HCEC 1CT (cell line): ENCODE data around the gene AMMECR1.

ENCODE experiments used
- DNase-seq: peaks from one replicate; pipeline ENCODE4 v3.0.0-alpha.2; 2017

AMMECR1 gene

GRCh38 chrX:110204986-110205385 lies 112.9 kb downstream of the AMMECR1 start:
- DNase-seq, result peak; percentile 82

DNA sequence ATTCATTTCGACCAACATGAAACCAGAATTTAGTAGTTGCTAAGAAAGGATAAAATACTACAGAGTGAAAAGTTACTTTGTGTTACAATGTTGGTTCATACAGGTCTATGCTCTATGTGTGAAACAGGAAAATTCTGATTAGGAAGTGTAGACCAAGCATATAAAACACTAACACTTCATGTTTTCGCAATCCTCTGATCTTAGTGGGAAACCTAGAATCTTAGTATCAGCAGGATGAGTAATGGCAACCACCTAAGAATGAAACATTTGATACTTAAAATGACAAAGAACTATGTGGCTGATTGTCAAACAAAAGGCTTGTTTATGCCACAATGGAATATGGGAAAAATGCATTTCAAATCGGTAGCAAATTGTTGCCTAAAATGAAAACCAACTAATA lies 116.1 kb downstream of the AMMECR1 start:
- peak; percentile 45 for DNase-seq

GRCh38 chrX:110194977-110195376 lies 122.9 kb downstream of the AMMECR1 start:
- no peak for DNase-seq

DNA sequence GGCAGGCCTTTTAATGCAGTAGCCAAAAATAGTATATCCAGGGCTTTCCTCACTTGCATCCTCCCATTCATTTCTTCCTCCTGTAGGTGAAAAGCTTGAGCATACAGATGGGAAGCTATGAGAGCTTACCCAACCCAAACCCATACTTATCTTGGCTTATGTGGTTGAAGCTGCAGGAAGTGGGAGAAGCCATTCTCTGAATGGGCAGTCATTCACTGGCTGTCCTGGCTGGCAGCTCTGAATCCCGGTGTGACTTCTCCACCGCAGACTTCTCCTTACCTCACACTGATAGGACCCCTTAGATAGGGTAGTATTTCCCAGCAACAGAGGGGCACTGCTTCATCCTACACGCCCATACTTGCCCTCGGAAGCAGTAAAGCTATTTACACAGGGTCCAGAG lies 125.4 kb downstream of the AMMECR1 start:
- no peak for DNase-seq

GRCh38 chrX:110188701-110189558 lies 129.0 kb downstream of the AMMECR1 start:
- DNase-seq, result no peak

- DNase-seq, result no peak
These were observed 134.6 kb downstream of the AMMECR1 start for GRCh38 chrX:110183314-110183713.

DNA sequence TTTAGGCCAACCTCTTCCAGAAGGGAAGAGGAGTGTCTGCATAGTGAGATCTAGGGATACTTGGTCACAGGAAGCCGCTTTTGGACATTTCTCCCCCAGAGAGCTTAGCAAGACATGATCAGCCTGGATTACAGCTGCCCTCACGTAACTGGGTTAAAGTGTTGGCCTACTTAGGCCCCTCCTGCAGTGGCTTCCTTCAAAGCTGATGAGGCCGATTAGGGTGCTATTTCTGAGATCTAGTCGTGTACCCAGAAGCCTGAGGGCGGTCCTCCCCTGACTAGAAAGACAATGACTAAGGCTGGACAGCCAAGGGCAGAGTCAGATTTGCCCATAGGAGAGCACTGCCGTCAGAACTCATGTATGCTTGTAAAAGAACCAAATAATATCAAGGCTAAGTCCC lies 135.0 kb downstream of the AMMECR1 start:
- no peak for DNase-seq

- DNase-seq, result no peak
These were observed 135.5 kb downstream of the AMMECR1 start for GRCh38 chrX:110182362-110182761.

DNA sequence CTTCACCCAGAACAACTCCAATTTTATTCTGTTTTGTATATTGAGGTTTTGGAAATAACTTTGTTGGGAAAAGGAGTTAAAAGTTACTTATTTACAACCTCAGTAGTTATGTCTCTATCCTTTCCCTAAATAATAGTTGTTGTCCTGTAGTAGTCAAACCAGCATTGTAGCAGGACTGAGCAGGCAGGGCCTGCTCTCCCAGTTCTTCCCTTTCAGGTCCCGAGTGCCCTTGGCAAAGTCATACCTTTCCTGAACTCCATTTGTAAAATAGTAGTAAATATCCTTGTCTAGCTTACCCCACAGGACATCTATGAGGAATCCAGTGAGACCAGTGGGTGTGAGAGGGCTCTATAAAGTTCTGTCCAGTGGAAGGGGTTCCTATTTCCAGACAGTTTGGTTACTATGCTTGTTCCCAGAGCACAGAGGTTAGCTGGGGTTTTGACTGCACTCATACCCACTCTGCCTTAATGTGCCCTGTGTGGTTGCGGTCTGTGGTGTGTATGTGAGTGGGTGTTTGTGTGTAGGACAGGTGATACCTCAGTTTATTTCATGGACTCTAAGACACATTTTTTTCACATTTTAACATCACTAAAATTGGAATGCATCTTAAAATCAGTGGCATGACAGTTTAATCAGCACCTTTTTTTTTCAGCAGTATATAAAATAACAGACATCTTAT lies 136.3 kb downstream of the AMMECR1 start:
- DNase-seq, result no peak

- DNase-seq, result peak; percentile 37
These were observed 137.0 kb downstream of the AMMECR1 start for GRCh38 chrX:110180928-110181310.

DNA sequence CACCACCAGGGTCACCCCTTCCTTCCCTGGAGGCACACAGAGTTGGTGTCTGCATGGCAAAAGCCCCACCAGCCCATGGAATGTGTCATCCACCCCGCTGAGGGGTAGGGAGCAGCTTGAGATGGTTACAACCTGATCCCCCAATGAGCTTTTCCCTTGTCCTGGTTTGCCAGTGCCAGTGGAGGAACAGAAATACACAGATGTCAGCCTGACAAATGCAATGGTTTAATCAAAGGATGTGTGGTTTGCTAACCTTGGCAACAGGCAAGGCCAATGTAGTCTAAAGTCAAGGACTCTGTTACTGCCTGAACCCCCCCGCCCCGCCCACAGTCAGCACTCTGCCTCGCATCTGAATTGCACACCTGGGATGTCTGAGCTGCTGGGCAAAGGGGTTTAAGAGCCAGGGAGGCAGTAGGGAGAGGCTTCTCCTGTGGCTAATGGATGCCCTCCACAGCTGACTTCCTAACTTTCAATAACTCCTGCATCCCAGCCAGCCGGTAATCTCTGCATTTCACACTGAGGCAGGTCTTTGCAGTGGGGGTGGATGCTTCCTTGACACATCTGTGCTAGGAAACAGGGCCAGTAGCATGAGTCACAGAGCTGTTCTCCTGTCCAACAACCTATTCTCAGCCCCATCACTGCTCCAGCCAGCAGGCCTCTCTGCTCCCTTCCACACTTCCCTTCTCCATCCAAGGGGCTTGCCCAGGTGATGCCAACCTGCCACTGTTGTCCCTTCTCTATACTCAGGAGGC lies 137.5 kb downstream of the AMMECR1 start:
- peak; percentile 64 for DNase-seq

- DNase-seq, result no peak
These were observed 139.6 kb downstream of the AMMECR1 start for GRCh38 chrX:110178179-110178865.

DNA sequence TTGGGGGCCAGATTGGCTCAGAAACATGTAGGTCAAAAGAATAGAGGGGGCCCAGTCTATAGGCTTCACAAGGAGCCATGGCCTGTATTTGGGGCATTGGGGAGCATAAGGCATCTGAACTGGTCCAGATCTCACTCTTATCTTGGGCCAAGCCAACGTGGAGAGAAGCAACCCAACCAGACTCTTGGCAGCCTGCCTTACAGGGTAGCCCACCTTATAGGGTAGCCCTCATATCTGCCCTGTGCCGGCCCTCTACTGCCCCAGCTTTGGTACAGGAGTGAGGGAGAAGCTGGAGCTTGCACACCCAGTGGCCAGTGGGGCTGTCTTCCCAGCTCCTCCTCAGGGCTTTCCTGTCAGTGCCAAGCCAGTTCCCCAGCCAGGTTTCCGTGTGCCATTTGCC lies 142.2 kb downstream of the AMMECR1 start:
- DNase-seq, result no peak

GRCh38 chrX:110175146-110175545 lies 142.7 kb downstream of the AMMECR1 start:
- DNase-seq, result no peak

DNA sequence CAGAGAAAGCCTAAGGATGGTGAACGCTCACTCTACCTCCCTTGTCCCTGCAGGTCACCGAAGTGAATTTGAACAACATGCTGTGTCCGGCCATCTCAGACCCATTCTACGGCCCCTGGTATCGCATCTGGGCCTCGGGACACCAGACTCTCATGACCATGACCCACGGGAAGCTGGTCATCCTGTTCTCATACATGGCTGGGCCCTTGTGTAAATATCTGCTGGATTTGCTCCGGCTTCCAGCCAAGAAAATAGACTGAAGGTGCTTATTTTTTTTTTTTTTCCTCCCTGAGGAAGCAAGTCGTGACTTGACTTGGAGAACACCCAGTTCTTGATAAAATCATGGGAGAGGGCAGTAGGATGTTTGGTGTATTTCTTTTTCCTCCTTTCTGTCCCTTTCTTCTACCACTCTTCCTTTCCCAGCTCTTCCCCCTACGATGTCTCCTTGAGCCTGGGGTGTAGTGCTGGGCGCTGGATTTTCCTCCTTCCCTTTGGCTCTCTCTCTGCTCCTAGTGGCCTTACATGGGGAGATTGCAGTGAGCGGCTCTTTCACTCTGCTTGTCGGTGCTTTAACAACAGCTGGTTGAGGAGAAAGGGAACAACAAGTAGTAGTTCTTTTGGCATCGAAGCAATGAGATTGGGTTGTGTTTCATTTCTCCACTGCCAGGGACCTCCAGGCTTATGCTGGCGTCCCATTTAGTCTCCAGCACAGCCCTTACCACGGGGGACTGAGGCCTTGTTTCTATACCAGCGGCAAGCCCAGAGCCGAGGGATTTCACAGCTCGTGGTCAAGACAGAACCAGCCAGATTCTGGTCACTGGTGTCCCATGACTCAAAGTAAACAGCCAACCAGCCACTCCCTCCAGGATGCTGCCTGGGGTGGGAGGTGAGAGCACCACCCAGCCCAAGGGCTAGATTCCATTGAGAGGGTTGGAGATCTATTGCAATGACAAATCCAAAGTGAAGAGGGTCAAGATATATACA lies 144.4 kb downstream of the AMMECR1 start:
- DNase-seq, result no peak

- no peak for DNase-seq
These were observed 145.7 kb downstream of the AMMECR1 start for GRCh38 chrX:110172215-110172614.

DNA sequence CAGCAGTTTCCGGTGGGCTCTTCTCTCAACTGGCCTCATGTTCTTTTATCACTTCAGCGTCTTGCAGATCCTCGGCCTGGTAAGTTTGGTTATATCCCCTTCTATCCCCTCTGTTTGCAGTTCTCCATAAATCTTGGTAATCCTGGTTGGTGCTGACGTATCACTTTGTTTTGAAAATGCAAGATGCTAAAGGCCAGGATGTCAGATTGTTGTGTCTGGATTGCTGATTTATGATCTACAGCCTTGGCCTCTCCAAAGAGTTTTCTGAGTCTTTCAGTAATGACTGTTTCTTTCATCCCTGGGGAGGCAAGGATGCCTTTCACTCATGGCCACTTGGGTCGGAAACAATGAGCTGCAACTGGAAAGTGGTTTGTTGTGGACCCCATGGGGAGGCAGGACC lies 146.4 kb downstream of the AMMECR1 start:
- DNase-seq, result no peak

DNA sequence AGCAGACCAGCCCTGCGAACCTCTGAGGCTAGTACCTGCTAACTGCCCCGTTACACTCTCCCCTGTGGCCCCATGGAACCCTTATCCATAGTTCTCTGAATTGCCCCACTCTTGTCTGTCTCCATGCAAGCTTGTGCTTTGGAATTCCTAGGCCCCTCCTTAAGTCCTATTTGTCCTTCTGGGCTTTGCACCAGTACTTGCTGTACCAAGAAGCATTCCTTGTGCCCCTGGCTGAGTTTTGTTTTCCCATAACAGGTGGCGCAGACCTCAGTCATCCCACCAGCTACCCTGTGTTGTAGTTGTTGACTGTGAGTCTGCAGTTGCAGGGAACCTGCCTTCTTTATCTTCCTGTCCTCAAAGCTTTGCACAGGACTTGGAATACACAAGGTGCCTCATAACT lies 147.9 kb downstream of the AMMECR1 start:
- DNase-seq, result no peak

DNA sequence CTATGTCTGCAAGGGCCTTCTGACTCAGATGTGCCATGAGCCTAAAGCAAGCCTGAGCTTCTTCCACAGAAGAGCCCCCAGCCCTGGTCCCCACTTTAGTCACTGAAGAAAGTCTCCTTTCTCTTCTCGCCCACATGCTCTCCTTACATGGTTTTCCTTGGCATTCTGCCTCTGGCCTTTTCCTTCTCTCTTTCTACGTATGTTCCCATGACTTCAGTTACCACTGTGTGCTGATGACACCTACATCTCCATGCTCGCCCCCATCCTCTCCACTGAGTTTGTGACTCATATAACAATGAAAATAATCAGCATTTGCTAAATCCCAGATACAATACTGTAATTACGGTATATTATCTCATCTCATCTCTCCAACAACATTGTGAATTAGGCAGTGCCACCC lies 149.3 kb downstream of the AMMECR1 start:
- peak; percentile 10 for DNase-seq

DNA sequence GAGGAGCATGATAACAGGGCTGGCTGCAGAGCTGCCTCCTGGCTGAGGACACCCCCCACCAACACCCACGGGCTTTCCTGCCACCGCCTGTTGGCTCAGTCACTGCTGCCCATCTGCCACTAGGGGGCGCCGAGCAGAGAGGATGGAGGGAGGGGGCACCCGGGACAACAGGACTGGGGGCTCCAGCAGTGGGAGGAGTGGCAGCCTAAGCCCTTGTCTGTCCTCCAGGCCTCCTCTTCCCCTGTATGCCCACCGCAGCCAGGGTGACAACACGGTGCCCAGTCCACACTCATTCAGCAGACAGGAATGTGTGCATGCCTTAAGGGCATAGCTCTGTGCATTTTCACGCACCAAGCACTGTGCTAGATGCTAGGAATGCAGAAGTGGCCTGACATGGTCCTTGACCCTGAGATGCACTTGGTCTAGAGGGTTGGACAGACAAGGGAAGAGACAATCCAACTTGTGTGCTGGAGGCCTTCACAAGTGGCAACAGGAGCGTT lies 149.9 kb downstream of the AMMECR1 start:
- DNase-seq, result no peak

GRCh38 chrX:110163488-110163887 lies 154.4 kb downstream of the AMMECR1 start:
- DNase-seq, result peak; percentile 26

GRCh38 chrX:110162867-110163266 lies 155.0 kb downstream of the AMMECR1 start:
- no peak for DNase-seq
